ENCODE data around the gene ATP2B2. TPM values are rescaled to one million over a fixed set of nuclear protein-coding genes. Genes with fewer than 3 reads are reported as not detected.

ATP2B2 gene
- total and polyA plus RNA-seq, 8 donors = 0.01 to 0.18 (median 0.06) TPM; not detected in 1

GRCh38 chr3:10404876-10405275 is 100.5 kb downstream of the ATP2B2 start:
- ATAC-seq (no peak), DNase-seq (no peak)
- Histone ChIP-seq H3K27ac (no peak overlapping the region), H3K4me1 (no peaks in the 10 kb centered on the region), H3K9me3 (no peaks in the 10 kb centered on the region), H3K27me3 (no peaks in the 10 kb centered on the region), H3K4me3 (no peak overlapping the region), H3K36me3 (no peaks in the 10 kb centered on the region)
- intact Hi-C loops (cut with DNase I) = no loop called here
- TF ChIP-seq, protein P1, sequence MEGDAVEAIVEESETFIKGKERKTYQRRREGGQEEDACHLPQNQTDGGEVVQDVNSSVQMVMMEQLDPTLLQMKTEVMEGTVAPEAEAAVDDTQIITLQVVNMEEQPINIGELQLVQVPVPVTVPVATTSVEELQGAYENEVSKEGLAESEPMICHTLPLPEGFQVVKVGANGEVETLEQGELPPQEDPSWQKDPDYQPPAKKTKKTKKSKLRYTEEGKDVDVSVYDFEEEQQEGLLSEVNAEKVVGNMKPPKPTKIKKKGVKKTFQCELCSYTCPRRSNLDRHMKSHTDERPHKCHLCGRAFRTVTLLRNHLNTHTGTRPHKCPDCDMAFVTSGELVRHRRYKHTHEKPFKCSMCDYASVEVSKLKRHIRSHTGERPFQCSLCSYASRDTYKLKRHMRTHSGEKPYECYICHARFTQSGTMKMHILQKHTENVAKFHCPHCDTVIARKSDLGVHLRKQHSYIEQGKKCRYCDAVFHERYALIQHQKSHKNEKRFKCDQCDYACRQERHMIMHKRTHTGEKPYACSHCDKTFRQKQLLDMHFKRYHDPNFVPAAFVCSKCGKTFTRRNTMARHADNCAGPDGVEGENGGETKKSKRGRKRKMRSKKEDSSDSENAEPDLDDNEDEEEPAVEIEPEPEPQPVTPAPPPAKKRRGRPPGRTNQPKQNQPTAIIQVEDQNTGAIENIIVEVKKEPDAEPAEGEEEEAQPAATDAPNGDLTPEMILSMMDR (IDR thresholded peaks at IDR 0.05) = no peak

GRCh38 chr3:10404377-10404776 is 101.0 kb downstream of the ATP2B2 start:
- Histone ChIP-seq H3K27ac (no peak overlapping the region), H3K9me3 (no peaks in the 10 kb centered on the region), H3K4me1 (no peaks in the 10 kb centered on the region), H3K4me3 (no peak overlapping the region), H3K27me3 (no peaks in the 10 kb centered on the region), H3K36me3 (no peaks in the 10 kb centered on the region)
- TF ChIP-seq, protein P1 (IDR thresholded peaks at IDR 0.05) = no peak
- DNase-seq (no peak), ATAC-seq (no peak)
- intact Hi-C loops (cut with DNase I) = no loop called here

- ATAC-seq (no peak), DNase-seq (peak in 1 of 4 donors; percentile 45)
- Histone ChIP-seq H3K27me3 (no peaks in the 10 kb centered on the region), H3K4me1 (no peaks in the 10 kb centered on the region), H3K27ac (no peak overlapping the region), H3K9me3 (no peaks in the 10 kb centered on the region), H3K36me3 (no peaks in the 10 kb centered on the region), H3K4me3 (no peak overlapping the region)
- TF ChIP-seq, protein P1 (IDR thresholded peaks at IDR 0.05) = no peak
- intact Hi-C loops (cut with DNase I) = no loop called here
Measured at GRCh38 chr3:10401990-10402761, 103.2 kb downstream of the ATP2B2 start.

GRCh38 chr3:10400749-10401495 is 104.5 kb downstream of the ATP2B2 start:
- TF ChIP-seq, protein P1 (IDR thresholded peaks at IDR 0.05) = no peak
- H3K27ac ChIP-seq = no peak overlapping the region
- H3K36me3 ChIP-seq = no peaks in the 10 kb centered on the region
- no peaks in the 10 kb centered on the region for H3K9me3 ChIP-seq
- H3K27me3 ChIP-seq = no peaks in the 10 kb centered on the region
- no peak for ATAC-seq
- intact Hi-C loops (cut with DNase I) = no loop called here
- H3K4me3 ChIP-seq = no peak overlapping the region
- peak in 2 of 4 donors; percentile 8 to 28 for DNase-seq
- no peaks in the 10 kb centered on the region for H3K4me1 ChIP-seq

GRCh38 chr3:10400050-10400748 is 105.2 kb downstream of the ATP2B2 start:
- Histone ChIP-seq H3K4me3 (no peak overlapping the region), H3K27me3 (no peaks in the 10 kb centered on the region), H3K36me3 (no peaks in the 10 kb centered on the region), H3K4me1 (no peaks in the 10 kb centered on the region), H3K27ac (no peak overlapping the region), H3K9me3 (no peaks in the 10 kb centered on the region)
- DNase-seq (peak in 1 of 4 donors; percentile 28), ATAC-seq (no peak)
- intact Hi-C loops (cut with DNase I) = no loop called here
- TF ChIP-seq, protein P1 (IDR thresholded peaks at IDR 0.05) = no peak

All from left lung (tissue), 10 donors.